Measurements from ENCODE around the gene AOC1. TPM values are rescaled to one million over a fixed set of nuclear protein-coding genes. Genes with fewer than 3 reads are reported as not detected.

AOC1 gene
- total and polyA plus RNA-seq, 2 of the 4 experiments (the other 2 are of a cell fraction): not detected

DNA sequence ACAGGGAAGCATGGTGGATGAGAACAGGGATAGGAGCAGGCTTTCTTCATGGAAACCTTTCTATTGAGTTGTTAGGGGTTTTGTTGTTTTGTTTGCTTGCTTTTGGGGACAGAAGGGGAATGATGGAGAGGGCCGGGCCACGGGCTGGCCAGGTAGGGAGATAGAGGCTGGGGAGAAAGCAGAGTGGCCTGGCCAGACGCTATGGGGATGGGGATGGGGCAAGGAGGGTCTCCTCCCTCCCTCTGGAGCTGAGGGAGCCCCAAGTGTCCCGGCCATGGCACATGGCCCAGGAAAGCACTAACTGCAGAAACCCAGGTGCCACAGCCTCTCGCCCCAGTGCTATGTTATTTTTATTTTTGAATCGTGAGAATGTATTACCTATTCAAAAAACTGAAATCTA is 10.0 kb downstream of the AOC1 start:
- Histone ChIP-seq H2AFZ (replicated peaks; ENCODE audit: low read length, poor library complexity) (no peak overlapping the region), H3K4ac (ENCODE audit: low read depth, low read length) (no peak overlapping the region), H4K8ac (ENCODE audit: low read depth in 2 of 2, low read length in 2 of 2) (no peak overlapping the region), H2BK120ac (ENCODE audit: low read depth, low read length) (no peak overlapping the region), H3K4me2 (ENCODE audit: low read depth, low read length) (no peak overlapping the region), H4K5ac (ENCODE audit: low read depth, low read length) (no peak overlapping the region), H3K56ac (ENCODE audit: extremely low read depth, insufficient read depth, low read length) (no peak overlapping the region), H3K9ac (ENCODE audit: low read depth, low read length) (no peak overlapping the region), H3K9me3 (ENCODE audit: control insufficient read depth, insufficient read depth, low read length) (no peaks in the 10 kb centered on the region; the same call in 1 of the 2 replicates), H4K20me1 (ENCODE audit: insufficient read depth, low read length) (no peaks in the 10 kb centered on the region), H2BK15ac (ENCODE audit: low read depth, low read length) (no peak overlapping the region), H4K91ac (ENCODE audit: insufficient read depth, low read depth, low read length) (no peak overlapping the region), H2BK20ac (ENCODE audit: low read depth, low read length) (no peak overlapping the region), H3K18ac (ENCODE audit: low read depth, low read length) (no peak overlapping the region), H3K27me3 (ENCODE audit: control insufficient read depth, insufficient read depth, low read length) (no peaks in the 10 kb centered on the region; the same call in 1 of the 2 replicates), H3K79me1 (ENCODE audit: low read depth in 1 of 2, low read length in 2 of 2) (no peaks in the 10 kb centered on the region), H2BK5ac (ENCODE audit: low read depth, low read length, poor library complexity, severe bottlenecking) (no peak overlapping the region), H3K9me1 (ENCODE audit: insufficient read depth, low read length) (no peaks in the 10 kb centered on the region), H3K4me1 (ENCODE audit: control insufficient read depth, insufficient read depth, low read length) (no peaks in the 10 kb centered on the region), H2AK5ac (ENCODE audit: low read depth, low read length) (no peak overlapping the region), H3K23ac (ENCODE audit: low read depth, low read length) (no peak overlapping the region), H3K36me3 (ENCODE audit: control insufficient read depth, insufficient read depth, low read length) (no peaks in the 10 kb centered on the region), H3K14ac (replicated peaks; ENCODE audit: low read depth, low read length) (no peak overlapping the region), H3K4me3 (ENCODE audit: insufficient read depth, low read depth, low read length) (no peak overlapping the region), H3K27ac (ENCODE audit: insufficient read depth, low read length) (no peak overlapping the region), H2AK9ac (replicated peaks; ENCODE audit: low read depth, low read length, poor library complexity) (no peak overlapping the region)
- POLR2A ChIA-PET (ENCODE audit: unreplicated experiment): no interaction called here
- no peak for DNase-seq
- intact Hi-C loops (cut with micrococcal nuclease) (no loop called here), in situ Hi-C loops (cut with MboI; ENCODE audit: low sequenced_read_pairs) (no loop called here), dilution Hi-C loops (cut with HindIII; ENCODE audit: low sequenced_read_pairs, unreplicated experiment) (no loop called here)
- CTCF ChIA-PET: no interaction called here
- BruUV-seq (replicated peaks): no TSS peak
- TF ChIP-seq, protein P1, sequence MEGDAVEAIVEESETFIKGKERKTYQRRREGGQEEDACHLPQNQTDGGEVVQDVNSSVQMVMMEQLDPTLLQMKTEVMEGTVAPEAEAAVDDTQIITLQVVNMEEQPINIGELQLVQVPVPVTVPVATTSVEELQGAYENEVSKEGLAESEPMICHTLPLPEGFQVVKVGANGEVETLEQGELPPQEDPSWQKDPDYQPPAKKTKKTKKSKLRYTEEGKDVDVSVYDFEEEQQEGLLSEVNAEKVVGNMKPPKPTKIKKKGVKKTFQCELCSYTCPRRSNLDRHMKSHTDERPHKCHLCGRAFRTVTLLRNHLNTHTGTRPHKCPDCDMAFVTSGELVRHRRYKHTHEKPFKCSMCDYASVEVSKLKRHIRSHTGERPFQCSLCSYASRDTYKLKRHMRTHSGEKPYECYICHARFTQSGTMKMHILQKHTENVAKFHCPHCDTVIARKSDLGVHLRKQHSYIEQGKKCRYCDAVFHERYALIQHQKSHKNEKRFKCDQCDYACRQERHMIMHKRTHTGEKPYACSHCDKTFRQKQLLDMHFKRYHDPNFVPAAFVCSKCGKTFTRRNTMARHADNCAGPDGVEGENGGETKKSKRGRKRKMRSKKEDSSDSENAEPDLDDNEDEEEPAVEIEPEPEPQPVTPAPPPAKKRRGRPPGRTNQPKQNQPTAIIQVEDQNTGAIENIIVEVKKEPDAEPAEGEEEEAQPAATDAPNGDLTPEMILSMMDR (conservative IDR thresholded peaks at IDR 0.05; ENCODE audit: low read depth, low read length): no peak
- TF ChIP-seq NFE2L2 (IDR thresholded peaks at IDR 0.05; ENCODE audit: low read depth, low read length) (no peak), BHLHE40 (IDR thresholded peaks at IDR 0.05; ENCODE audit: low read depth, low read length) (no peak), RCOR1 (IDR thresholded peaks at IDR 0.05; ENCODE audit: insufficient replicate concordance, low read length) (no peak)
- no peak for ATAC-seq (ENCODE audit: low read depth)
- no CpG with 5 or more reads among the region's 6 CpGs for WGBS, 2 experiments (ENCODE audit: extremely low coverage in 2 of 2, insufficient read length in 1 of 2)
